ENCODE data around the gene SUCLG2. TPM values are rescaled to one million over a fixed set of nuclear protein-coding genes. Genes with fewer than 3 reads are reported as not detected.
"Not testable (repeated sequence)": the region's sequence is repeated elsewhere in the genome, so short reads cannot be mapped to it uniquely, and the experiment has no call there.

Gene SUCLG2
- total RNA-seq, 1 experiment from 2014 or later, result 22.3 TPM

DNA sequence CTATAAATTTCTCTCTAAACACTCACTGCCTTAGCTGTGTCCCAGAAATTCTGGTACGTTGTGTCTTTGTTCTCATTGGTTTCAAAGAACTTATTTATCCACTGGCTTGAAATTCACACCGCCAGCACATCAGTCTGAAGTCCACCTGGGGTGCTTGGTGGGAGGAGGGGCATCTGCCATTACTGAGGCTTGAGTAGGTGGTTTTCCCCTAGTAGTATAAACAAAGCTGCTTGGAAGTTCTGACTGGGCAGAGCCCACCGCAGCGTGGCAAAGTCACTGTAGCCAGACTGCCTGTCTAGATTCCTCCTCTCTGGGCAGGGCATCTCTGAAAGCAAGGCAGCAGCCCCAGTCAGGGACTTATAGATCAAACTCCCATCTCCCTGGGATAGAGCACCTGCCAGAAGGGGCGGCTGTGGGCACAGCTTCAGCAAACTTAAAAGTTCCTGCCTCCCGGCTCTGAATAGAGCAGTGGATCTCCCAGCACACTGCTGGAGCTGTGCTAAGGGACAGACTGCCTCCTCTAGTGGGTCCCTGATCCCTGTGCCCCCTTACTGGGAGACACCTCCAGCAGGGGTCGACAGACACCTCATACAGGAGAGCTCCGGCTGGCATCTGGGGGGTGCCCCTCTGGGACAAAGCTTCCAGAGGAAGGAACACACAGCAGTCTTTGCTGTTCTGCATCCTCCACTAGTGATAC, 114.1 kb downstream of the SUCLG2 start:
- H3K79me2 ChIP-seq (ENCODE audit: low read length), result no peaks in the 10 kb centered on the region
- no peaks in the 10 kb centered on the region for H3K27me3 ChIP-seq (ENCODE audit: low read length)
- POLR2A ChIA-PET (ENCODE audit: unreplicated experiment), result no interaction called here
- no peaks in the 10 kb centered on the region for H3K4me1 ChIP-seq (ENCODE audit: insufficient read depth, low read length)
- no peak for ATAC-seq
- no TSS peak for BruUV-seq (replicated peaks)
- no peak overlapping the region for H3K9ac ChIP-seq (ENCODE audit: low read length)
- no peak overlapping the region for H2AFZ ChIP-seq (ENCODE audit: low read length)
- CTCF ChIA-PET, result no interaction called here
- no peaks in the 10 kb centered on the region for H4K20me1 ChIP-seq (ENCODE audit: low read length)
- H3K27ac ChIP-seq (ENCODE audit: low read length), result no peak overlapping the region
- H3F3A ChIP-seq (ENCODE audit: low read length, unreplicated experiment), result no peaks in the 10 kb centered on the region
- no peak overlapping the region for H3K4me3 ChIP-seq (ENCODE audit: low read length)
- DNase-seq, result no peak
- intact Hi-C loops (cut with micrococcal nuclease), result no loop called here
- H3K36me3 ChIP-seq (ENCODE audit: low read depth, low read length), result no peaks in the 10 kb centered on the region
- no peaks in the 10 kb centered on the region for H3K9me3 ChIP-seq (ENCODE audit: low read length)
- no peaks in the 10 kb centered on the region for H3K9me2 ChIP-seq (replicated peaks; ENCODE audit: low read length)
- TF ChIP-seq EZH2 (IDR thresholded peaks at IDR 0.05; ENCODE audit: low read length, unreplicated experiment) (no peak), CTCF (conservative IDR thresholded peaks at IDR 0.05; ENCODE audit: low read depth, low read length) (no peak)
- no peak overlapping the region for H3K4me2 ChIP-seq (ENCODE audit: low read length)

- H3K9ac ChIP-seq (ENCODE audit: low read length); BruUV-seq (replicated peaks); H3K4me2 ChIP-seq (ENCODE audit: low read length); H3K9me2 ChIP-seq (replicated peaks; ENCODE audit: low read length); H3K27ac ChIP-seq (ENCODE audit: low read length); H3K4me1 ChIP-seq (ENCODE audit: insufficient read depth, low read length); H4K20me1 ChIP-seq (ENCODE audit: low read length); intact Hi-C loops (cut with micrococcal nuclease); H3K4me3 ChIP-seq (ENCODE audit: low read length); H3K36me3 ChIP-seq (ENCODE audit: low read depth, low read length); DNase-seq; H3K27me3 ChIP-seq (ENCODE audit: low read length); POLR2A ChIA-PET (ENCODE audit: unreplicated experiment); H2AFZ ChIP-seq (ENCODE audit: low read length); H3F3A ChIP-seq (ENCODE audit: low read length, unreplicated experiment); ATAC-seq; CTCF ChIA-PET; H3K9me3 ChIP-seq (ENCODE audit: low read length); H3K79me2 ChIP-seq (ENCODE audit: low read length): not testable (repeated sequence)
Measured at GRCh38 chr3:67537203-67537602, 117.2 kb downstream of the SUCLG2 start.

DNA sequence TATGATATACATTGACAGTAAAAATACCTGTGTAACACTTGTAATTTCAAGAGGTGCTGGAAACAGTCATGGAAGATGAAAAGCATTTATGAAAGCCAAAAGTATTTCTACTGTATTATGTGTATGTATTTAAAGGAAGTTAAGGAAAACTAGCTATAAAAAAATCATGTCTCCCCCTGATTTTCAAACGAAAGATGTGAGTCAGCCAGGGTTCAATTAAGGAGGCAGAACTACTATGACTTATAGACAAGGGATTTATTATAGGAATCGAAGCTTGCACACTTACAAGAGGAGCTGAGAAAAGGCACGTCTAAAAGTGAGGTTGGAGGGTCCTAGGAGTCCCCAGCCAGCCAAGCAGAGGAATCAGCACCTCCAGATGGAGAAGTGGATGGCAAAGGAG, 119.4 kb downstream of the SUCLG2 start:
- intact Hi-C loops (cut with micrococcal nuclease), result no loop called here
- no TSS peak for BruUV-seq (replicated peaks)
- no peaks in the 10 kb centered on the region for H3K36me3 ChIP-seq (ENCODE audit: low read depth, low read length)
- H3K9ac ChIP-seq (ENCODE audit: low read length), result no peak overlapping the region
- H3K9me2 ChIP-seq (replicated peaks; ENCODE audit: low read length), result no peaks in the 10 kb centered on the region
- H3K9me3 ChIP-seq (ENCODE audit: low read length), result no peaks in the 10 kb centered on the region
- no peak overlapping the region for H2AFZ ChIP-seq (ENCODE audit: low read length)
- TF ChIP-seq EZH2 (IDR thresholded peaks at IDR 0.05; ENCODE audit: low read length, unreplicated experiment), result no peak
- TF ChIP-seq CTCF (conservative IDR thresholded peaks at IDR 0.05; ENCODE audit: low read depth, low read length), result no peak
- TF ChIP-seq EZH2phosphoT487 (IDR thresholded peaks at IDR 0.05; ENCODE audit: borderline replicate concordance, low read length), result no peak
- H3K79me2 ChIP-seq (ENCODE audit: low read length), result no peaks in the 10 kb centered on the region
- H3F3A ChIP-seq (ENCODE audit: low read length, unreplicated experiment), result no peaks in the 10 kb centered on the region
- ChIA-PET POLR2A (ENCODE audit: unreplicated experiment) (no interaction called here), CTCF (no interaction called here)
- peaks cover 7% of the 10 kb centered on the region for H3K4me1 ChIP-seq (ENCODE audit: insufficient read depth, low read length)
- DNase-seq (no peak), ATAC-seq (no peak)
- no peaks in the 10 kb centered on the region for H3K27me3 ChIP-seq (ENCODE audit: low read length)
- no peak overlapping the region for H3K4me2 ChIP-seq (ENCODE audit: low read length)
- no peak overlapping the region for H3K27ac ChIP-seq (ENCODE audit: low read length)
- no peaks in the 10 kb centered on the region for H4K20me1 ChIP-seq (ENCODE audit: low read length)
- H3K4me3 ChIP-seq (ENCODE audit: low read length), result no peak overlapping the region
